Cortex of kidney (tissue), 1 donor: ENCODE results near the gene RABGGTA.

ENCODE experiments used
- DNase-seq: peaks from one replicate; lab custom pipeline; 2025; lab: John Stamatoyannopoulos, UW

Gene RABGGTA

DNA sequence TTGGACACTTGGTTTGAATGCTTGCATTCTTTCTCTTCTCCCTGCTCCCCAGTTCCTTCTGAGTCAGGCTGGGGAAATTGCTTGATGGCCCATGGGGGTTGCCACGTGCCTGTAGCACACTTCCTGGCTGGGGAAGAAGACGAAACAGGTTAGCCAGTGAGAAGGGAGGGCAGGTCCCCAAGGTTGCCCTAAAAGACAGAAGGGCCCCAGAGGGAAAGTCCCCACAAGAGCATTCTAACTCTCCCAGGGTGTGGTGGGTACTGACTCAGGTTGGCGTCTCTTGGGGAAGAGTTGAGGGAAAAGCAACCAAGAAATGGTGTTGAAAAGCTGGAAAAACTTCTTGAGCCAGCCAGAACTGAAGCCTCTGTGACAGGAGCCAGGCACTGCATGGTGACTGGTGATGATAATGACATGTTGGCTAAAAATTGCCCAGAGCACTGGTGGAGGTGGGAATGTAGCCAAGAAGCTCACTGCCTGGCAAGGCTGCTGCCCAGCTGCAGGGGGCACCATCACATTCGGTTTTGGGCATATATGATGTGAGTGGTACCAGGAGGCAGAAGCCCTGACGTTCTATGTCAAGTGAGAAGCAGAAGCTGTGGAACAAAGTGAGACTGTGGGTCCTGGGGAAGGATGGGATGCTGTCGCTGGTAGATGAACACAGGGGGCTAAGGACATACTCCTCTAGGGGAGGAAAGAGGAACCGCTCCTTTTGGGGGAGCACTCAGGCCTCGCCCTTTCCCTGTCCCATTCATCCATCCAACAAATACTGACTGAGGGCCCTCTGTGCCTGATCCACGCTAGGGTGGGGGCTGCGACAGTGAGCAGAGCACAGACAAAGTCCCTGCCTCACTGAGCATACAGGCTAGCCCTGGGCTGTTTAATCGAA lies 8.1 kb upstream of the RABGGTA start:
- DNase-seq, result no peak

DNA sequence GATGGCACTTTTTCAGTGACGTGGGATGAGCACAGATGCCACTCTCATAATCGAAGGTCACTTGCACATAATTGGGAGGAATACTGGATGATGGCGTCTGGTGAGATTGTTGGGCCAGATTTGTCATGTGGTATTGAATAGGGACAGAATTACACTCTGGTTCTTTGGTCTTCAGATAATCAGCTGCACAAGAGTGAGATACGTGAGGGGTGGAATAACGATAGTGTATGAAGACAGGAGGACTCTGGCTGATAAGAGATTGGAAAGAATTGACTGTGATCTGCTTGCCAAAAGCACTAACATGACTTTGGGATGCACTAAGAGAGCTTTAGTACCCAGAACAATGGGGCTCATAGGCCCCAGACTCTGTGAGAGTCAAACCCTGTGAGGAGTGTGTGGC lies 7.0 kb upstream of the RABGGTA start:
- no peak for DNase-seq

DNA sequence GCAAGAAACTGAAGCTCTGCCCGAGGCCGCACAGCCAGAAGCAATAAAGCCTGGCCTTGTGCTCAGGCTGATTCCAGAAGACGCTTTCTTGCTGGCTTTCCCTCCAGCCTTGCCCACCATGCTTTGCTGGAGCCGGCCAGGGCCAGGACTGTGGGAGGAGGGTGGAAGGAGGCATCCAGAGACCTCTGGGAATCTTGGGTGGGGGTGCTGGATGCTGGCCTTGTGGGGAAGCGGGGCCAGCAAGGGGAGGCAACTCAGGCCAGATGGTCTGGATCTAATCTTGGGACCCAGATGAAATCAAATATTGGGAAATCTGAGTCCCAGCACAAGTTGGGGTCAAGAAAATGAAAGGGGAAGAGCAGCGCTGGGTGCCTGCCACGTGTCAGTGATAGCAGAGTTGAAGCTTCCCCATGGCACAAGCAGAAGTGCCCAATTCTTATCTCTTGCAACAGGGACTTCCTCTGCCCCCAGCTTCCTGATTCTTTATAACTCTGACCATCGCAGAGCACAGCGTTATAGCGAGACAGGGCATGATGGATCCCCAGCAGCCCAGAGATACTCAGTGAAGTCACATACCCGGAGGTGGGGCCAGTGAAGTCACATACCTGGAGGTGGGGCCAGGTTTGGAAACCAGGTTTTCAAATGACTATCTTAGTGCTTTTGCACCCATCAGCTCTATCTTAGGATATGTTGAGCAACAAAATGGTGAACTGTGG lies 6.4 kb upstream of the RABGGTA start:
- no peak for DNase-seq

DNA sequence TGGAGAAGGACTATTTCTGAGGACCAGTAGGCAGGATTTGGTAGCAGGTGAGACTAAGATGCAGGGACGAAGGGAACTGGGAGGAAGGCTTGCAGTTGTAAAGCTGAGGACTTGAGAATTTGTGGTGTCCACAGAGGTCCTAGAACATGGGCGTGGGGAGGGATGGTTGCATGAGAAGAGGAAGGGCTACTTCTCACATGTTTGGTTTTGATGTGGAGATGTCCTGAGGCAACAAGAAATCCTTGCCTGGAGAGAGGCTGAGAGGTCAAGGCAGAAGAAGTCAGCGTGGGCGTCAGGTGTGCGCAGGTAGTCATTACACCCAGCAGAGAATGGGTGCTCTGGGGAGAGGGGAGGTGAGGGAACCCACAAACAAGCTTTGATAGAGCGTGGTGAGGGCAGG lies 5.7 kb upstream of the RABGGTA start:
- no peak for DNase-seq

DNA sequence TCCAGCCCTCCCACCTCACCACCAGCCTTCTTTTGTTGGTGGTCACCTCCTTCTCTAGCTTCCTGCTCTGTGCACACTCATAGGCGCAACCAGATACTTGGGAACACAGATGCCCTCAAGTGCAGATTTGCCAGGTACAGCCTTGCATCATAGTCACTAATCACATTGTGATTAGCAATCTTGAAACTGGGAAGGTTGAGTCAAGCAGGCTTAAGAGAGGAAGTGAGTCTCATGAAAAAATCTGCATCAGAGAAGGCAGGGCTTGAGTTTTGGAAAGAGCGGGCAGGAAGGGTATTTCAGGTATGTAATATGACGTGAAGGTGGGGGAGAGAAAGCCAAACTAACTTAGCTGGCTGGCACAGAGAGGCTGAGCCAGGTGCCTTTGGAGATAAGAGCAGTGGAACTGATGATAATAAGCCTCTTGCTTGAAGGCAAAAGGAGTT lies 2.7 kb upstream of the RABGGTA start:
- DNase-seq, result no peak

DNA sequence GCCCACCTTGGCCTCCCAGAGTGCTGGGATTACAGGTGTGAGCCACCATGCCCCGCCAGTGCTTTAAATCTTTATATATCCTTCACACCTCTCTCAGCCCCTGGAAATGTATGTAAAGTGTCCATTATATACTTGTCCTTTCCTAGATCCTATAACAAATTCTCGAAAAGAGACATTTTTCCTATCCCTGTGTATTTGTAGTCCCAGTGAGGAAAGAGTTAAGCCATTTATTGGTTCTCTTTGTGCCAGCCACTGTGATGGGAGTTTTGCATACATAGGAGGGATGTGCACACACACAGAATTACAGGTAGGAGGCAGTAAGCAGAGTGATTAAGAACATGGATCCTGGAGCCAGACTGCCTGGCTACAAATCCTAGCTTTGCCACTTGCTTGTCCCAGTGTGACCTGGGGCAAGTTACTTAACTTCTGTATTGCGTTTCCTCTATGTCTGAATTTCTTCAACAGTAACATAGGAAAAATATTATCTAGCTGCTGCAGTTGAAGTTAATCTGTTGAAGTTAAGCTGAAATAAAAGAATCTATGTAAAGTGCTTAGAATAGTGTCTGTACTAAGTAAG lies 2.1 kb upstream of the RABGGTA start:
- no peak for DNase-seq

DNA sequence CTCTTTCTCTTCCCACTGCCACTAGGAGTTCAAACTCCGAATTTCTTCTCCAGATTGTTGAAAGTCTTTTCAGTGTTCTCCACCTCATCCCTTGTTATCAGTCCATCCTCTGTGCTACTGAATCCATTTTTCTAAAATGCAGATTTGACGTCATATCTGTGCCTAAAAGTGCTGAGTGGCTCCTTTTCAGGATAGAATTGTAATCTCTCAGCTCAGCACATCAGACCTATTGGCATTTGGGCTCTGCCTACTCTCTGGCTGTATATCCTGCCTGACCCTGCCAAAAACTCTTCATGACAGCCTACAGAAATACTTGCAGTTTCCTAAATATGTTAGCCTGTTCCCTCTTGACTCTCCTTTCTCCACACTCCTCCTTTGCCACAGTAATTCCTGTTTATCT lies 1.1 kb upstream of the RABGGTA start:
- DNase-seq, result no peak

DNA sequence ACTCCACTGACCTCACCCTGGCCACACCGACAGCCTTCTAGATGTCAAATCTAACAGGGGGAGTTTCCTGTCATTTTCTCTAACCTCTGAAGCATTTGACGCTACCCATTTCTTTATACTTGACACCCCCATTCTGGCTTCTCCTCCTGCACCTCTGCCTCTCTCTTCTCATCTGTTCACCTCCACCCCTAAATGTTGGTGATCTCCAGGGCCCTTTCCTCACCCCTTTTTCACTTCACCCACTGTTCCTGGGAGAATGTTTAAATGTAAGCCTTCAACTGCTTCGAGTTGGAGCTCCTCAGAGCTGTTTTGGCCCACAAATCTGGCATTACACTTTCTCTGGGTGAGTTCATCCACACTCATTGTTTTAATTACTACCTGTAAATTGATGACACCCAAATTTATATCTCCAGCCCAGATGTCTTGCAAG lies 452 bp upstream of the RABGGTA start:
- no peak for DNase-seq

DNA sequence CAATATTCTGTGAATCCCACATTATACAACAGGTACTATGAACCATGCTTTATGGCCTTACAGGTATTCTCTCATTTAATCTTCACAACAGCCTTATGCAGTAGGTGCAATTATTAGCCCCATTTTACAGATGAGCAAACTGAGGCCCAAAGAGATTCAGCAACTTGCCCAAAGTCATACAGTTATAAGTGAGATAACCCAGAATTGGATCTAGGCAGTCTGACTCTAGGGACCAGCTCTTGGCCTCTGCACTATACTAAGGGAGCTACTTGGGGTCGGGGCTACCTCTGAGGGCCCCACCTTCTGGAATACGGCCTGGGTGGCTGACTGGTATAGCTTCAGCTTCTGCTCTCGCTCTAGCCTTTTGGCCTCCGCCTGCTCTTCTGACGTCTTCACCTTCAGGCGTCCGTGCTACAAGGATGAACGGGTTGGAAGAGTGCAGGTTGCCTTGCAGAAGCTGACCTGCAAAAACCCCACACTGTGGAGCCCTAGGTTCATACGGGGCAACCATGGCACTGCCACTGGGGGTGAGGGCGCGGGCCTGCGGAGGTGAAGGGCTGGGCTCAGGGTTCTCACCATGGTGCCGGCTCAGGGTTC lies 762 bp downstream of the RABGGTA start:
- no peak for DNase-seq

DNA sequence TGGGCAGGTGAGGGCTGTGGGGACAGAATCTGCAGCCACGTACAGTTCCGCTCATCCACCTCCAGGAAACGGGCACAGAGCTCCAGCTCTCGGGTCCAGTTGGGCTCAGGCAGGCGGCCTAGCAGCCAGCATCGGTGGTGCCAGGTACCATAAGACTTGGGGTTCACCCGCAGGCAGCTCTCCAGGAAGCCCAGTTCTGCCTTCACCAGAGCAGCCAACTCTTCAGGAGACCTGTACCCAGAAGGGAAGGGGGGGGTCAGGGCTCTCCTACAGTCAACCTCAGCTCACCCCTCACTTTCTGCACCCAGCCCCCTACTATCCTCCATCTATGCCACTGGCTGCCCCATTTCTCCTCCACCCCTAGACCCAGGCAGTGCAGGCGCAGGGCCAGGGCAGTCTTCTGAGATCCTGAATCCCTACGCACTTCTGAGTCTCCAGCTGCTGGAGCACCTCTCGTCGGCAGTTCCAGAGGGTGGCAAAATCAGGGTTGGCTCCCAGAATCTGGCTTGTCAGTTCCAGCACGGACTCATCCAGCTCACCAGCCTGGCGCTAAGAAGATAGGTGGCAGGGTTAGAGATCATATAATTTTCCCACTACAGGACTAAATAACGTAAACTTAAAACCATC lies 1.4 kb downstream of the RABGGTA start:
- DNase-seq, result no peak

DNA sequence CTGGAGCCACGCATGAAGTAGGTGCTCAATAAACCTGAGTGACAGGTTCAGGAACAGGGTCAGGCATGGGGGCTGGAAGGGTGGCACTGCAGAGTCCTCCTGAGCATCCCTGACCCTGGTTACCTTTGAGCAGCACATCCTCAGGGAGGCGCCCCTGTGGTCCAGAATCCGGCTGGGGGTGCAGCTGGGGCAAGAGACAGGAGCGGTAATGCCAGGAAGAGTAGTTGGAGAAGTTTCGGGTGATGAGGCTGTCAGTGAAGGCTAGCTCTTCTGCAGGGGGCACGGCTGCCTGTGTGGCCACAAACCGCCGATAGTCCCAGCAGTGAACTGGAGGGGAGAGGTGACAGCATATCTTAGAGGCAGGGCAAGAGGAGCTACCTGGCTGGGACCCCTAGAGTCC lies 2.0 kb downstream of the RABGGTA start:
- DNase-seq, result no peak

DNA sequence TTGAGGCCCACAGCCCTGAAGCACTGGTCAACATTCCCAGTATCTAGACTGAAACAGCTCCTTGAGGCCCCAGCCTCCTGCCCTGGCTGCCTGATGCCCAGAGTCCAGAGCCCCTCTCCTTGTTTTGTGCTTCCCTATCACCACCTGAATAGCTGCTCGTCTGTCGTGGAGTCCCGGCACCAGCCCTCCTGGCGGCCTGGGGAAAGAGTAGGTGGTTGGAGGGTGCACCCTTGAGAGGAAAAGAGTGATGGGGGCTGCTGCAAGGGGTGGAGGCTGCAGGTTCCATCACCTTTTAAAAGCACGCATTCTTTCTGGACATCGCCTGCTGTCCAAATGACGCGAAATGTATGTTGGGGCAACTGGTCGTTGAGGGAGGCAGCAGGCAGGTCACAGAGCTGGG lies 3.2 kb downstream of the RABGGTA start:
- DNase-seq, result no peak

DNA sequence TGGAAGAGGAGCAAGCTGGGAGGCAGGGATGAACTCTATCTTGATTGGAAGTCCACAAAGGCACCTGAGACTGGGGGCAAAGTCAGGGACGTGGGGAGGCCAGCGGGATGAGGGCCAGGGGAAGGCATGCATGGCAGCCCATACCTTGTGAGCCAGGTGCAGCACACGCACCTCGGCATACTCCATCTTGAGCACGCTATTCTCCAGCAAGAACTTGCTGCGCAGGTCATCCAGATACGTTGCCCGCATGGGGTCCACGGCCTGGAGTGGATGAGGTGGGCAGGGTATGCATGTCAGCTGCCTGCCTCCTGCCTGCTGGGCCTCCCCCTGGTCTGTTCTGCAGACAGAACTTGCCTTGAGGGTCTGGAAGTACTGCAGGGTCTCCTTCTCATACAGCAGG lies 3.9 kb downstream of the RABGGTA start:
- DNase-seq, result no peak

DNA sequence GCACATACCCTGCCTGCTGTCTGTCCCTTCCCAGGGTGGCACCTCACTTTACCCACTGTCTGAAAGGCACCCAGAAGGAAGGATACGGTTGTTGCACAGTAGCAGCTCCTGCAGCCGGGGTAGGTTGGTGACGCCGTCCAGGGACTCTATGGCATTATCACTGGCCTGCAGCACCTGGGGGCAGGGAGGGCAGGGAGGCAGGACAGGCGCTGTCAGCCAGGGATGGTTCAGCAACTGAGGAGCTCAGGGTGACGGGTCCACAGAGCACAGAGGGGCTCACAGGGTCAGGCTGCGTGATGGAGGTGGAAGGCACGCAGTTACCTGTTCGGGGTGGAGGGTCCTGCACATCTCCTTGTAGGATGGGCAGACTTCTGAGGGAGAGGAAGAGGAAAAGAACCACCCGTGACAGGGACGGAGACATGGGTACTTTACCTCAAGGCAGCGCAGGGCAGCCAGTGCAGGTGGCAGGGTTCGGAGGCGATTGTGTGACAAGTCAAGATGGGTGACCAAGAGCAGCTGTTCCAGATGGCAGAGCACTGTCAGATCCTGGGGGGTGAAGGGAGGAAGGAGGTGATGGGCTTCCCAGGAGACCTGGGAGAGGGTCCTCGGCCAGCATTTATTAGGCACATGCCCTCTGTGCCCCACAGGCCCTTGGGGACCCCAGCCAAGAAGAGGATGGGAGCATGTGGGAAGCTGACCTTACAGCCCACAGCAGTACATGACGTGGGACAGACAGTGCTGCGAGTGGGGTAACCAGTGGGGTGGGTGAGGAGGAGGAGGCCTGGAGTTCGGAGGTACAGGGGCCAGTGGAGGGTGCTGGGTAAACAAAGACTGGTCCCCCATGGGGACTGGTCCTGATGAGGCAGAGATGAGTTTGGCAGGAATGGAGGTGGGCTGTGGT lies 4.8 kb downstream of the RABGGTA start:
- no peak for DNase-seq

DNA sequence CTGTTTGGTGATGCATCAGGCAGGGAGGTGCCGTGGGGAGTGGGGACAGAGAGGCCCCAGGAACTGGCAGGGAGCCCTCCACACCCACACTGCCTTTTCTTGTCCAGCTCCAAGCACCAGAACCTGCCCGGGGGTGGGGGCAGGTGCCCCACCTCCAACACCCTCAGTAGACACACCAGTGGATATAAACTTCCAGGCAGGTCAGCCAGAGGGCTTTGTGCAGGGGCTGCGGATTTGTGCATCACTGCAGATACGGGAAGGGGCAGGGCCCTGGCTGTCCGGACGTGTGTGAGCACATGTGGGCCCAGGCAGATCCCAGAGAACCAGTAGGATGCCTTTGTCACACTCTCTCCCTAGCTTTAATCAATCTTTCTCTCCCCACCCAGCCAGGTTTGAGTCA lies 7.1 kb downstream of the RABGGTA start:
- no peak for DNase-seq

DNA sequence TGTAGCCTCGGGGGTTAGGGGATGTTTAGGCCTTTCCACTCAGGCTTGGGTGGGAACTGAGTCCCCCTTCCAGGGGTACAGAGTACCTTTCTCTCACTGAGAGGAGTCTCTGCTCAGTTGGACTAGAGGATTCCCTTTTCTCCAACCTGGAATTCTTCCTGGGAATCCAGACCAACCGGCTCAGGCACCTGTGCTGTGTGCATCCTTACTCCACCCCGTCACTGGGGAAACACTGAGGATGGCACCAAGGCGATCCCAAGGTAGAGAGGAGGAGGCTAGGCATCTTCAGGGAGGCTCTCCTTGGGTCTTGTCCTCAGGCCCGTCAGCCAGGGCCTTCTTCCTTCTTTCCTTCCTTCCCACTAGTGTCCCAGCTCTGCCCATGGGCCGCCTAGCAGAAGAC lies 7.5 kb downstream of the RABGGTA start:
- DNase-seq, result no peak

DNA sequence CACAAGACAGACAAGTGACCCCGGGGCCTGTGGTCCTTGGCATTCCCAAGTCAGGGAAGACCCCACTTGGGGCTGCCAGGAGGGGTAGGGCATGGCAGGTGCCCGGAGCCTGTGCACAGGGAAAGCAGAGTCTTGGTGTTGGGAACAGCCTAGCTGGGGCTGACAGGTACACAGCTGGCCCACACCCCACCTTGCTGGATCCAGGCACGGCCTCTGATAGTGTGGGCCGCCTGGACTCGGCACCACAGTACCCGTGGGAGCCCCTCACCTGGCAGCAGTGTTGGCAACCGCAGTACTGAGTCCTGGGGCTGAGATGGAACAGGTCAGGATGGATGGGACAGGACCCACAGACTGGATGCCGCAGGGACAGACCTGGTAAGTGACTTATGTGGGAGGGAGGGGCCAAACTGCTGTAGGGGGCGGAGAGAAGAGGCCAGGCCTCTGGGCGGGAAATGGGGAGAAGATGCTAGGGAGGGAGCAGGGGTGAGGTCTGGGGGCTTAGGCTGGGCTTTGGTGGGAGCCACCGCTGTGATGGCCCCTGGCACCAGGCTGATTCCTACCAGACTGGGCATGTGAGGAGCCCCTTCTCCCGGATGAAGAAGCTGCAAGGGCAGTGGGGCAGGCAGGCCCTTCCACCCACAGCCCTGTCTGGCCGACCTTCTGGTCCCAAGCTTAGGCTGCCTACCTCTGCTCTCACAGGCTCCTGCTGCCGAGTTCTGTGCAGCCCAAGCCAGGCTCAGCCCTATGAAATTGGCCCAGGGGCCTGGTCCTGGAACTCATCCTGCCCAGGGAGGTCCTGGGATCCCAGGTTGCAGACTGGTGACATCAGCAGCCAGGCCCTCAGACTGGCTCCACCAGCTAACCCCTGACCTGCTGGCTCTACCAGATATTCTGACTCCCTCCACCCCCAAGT lies 8.3 kb downstream of the RABGGTA start, which contains the start of gene TGM1:
TSS of gene TGM1 (minus strand) at position 357 of the 913 bp plus-strand sequence. CDS start 825 bp downstream, outside the sequence.
- no peak for DNase-seq

DNA sequence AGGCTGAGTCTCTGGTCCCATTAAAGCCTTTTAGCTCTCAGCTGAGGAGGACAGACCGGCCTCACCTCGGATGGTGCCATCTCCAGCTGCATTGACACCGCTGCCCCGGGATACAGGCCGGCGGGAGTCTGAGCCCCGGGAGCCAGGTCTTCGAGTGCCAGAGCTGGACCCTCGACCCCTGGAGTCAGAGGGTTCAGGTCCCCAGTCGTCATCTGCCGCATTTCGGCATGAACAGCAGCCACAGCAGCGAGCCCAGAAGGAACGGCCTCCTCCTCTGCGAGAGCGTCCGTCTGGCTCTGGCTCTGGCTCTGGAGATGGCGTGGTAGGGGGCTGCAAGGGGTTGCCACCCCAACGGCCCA lies 9.4 kb downstream of the RABGGTA start:
- no peak for DNase-seq

DNA sequence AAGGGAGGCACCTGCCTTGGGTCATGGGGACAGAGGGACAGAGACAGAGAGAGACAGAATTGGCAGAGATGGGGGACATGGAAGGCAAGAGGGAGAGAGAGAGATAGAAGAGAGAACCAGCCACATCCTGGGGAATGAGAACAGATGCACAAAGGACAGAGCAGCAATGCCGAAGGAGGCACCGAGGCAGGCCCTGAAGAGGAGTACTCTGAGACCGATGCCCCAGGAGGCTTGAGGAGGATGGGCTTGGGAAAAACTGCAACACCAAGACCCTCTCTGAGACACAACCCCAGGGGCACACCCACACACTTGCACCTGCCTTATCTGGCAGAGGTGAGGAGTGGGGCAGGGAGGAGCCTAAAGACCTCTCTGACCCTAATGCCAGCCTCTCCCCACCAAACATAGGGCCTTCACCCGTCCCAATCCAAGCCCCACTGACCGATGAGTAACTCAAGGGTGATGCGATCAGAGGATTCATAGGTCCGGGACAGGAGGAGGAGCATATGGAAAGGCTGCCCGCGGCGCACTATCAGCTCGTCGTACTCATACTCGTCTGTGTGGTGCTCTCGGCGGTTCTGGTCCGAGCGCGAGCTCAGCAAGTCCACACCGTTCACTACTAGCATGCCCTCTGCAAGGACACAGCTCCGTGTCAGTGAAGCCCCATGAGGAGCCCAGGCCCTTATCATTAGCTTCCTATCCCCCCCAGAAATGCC lies 10.0 kb downstream of the RABGGTA start:
- no peak for DNase-seq
